ENCODE data around the gene CFAP46.

DNA sequence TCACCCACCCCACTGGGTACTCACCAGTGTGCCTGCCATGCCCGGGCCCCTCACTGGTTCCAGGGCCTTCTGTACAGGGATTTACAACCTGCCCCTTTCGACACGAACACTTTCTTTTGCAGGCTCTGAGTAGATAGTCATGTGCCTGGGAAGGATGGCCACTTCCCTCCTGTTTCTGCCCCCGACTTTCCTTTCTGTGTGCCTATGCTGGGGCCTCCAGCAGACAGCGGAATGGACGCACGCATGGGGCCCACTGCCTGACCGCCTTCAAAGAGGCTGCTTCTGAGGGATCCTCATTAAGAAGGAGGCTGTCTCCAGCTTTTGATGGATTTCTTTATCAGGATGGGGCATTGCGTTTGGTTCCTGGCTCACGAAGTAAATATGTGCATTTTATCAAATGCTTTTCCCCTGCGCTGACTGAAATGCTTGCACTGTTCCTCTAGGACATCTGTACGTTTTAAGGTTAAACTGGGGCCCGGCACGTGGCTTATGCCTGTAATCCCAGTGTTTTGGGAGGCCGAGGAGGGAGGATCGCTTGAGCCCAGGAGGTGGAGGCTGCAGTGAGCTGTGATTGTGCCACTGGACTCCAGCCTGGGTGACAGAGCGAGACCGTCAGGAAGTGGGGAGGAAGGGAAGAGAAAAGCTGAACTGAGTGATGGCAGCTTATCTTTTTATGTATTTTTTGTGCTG lies 127.1 kb downstream of the CFAP46 start:
- TF ChIP-seq EZH2phosphoT487 (IDR thresholded peaks at IDR 0.05; ENCODE audit: low read depth, severe bottlenecking, unreplicated experiment) (no peak), CTCF (IDR thresholded peaks at IDR 0.05; ENCODE audit: poor library complexity) (no peak), EZH2 (IDR thresholded peaks at IDR 0.05; ENCODE audit: borderline replicate concordance) (no peak)

Data from hepatocyte (in vitro differentiated cells).